H54 (cell line): ENCODE measurements around the gene MYO9A.
"Not testable (repeated sequence)": the region's sequence is repeated elsewhere in the genome, so short reads cannot be mapped to it uniquely, and the experiment has no call there.

ENCODE experiments used
- DNase-seq: peaks from one replicate; pipeline ENCODE4 v3.0.0; 2011; ENCODE audit warnings: low spot score, mixed read lengths; ENCODE audit not compliant: insufficient read length
- FAIRE-seq: peaks from 3 replicates; lab custom pipeline; 2011; peaks lifted over from hg19 to GRCh38; lab: Jason Lieb, UNC
- POLR2A ChIP-seq: IDR thresholded peaks from 2 replicates; pipeline ENCODE4 v1.6.1; 2011; ENCODE audit warnings: low read depth, mild to moderate bottlenecking, low read length

MYO9A gene

DNA sequence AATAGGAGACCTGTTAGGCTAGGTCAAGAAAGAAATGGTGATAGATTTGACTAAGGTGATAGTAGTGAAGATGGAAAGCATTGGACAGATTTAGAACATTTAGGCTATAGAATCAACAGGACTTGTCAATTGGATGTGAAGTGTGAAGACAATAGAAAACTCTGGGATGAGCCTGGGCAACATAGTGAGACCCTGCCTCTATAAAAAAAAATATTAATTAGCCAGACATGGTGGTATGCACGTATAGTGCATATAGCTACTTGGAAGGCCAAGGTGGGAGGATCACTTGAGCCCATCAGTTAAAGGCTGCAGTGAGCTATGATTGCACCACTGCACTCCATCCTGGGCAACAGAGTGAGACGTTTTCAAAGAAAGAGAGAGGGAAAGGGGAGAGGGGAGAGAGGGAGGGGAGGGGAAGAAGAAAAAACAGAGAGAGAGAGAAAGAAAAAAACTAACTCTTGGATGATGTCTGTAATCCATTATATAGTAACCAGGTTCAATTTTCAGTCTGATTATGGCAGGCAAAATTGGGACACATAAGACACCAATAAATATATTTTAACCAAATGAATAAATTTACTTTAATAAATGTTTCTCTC lies 9.9 kb upstream of the MYO9A start:
- FAIRE-seq (no peak), DNase-seq (no peak)
- TF ChIP-seq POLR2A, result no peak

GRCh38 chr15:72124218-72124617 lies 6.3 kb upstream of the MYO9A start:
- DNase-seq, result no peak
- TF ChIP-seq POLR2A, result no peak
- no peak for FAIRE-seq

DNA sequence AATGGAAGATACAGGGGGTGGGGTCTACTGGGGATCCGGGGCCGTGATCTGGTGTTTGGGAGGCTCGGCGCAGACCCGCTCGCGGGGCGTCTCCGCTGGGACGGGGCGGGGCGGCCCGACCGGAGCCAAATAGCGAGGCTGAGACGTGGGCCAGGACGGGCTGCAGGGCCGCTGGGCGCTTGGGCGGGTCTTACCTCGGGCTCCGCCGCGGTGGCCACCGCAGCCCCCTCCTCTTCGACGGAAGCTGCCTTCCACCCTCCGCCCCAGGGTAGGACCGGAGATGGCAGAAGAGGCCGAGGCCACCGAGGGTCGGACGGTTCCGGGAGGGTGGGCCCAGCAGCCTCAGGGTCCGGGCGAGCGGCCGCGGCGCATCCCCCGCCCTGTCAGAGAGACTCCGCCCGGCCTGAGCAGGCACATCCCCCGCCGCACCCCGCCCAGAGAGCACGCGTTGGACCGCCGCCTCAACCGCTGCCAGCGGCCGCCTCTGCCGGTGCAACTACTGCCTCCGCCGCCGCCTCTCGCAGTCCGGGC lies 399 bp downstream of the MYO9A start:
- peak; percentile 47 for DNase-seq
- FAIRE-seq, result no peak
- TF ChIP-seq POLR2A, result peak; percentile 63

DNA sequence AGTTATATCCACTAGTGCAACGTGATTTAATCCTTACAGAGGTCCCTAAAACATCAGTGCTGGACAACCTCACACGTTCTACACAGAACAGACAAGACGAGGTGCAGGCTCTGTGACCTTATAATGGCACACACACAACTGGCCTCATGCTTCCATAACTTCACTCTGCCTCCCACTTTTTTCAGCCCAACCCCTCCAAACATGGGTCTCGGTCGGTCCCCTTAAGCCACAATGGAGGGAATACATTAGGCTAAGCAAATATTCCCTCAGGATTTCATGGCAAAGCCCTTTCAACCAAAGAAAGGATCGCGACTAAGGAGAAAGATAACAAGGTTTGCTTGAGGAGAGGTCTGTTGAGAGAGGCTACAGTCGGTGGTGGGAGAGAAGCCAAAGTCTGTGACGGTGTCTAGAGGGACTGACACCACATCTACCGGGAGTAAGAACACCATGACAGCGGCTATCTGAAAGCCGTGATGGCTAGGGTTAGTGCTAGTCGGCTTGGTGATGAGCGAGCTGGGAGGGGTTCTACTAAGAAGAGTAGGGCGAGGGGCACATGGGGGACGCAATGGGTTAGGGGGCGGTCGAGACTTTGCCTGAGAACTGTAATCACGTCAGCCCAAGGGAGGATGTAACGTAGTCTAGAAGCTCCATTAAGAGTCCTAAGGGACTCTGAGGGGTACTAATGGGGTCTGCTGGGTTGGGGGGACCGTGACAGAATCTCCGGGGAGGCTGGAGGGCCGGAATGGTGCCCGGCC lies 1.0 kb downstream of the MYO9A start:
- DNase-seq, result no peak
- no peak for TF ChIP-seq POLR2A
- no peak for FAIRE-seq

DNA sequence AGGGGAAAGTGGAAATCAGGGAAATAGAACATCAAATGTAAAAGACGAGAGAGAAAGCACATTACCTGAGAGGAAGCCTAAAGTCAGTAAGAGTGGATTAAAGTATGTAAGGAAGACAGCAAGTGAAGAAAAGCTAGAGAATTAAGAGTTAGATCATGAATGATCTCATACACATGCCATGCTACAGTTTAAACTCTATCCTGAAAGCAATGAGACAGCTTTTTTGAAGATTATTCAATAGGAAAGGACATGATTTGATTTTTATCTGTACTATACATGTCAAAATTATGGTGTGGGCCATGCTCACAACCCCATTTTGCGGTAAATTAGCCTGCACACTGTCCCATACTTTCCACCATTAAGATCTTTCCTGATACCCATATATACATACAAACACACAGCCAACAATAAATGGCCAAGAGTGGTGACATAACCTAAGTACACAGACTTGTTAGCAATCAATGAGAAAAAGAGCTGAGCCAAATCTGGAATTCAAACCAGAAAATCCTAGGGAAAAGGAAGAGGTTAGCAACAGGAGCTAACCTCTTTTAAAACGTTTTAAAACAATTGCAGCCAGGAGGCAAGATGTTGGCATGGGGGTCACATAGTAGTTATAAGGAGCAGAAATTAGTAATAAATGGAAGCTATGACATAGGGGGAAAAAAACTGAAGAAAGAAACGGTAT lies 4.5 kb downstream of the MYO9A start:
- DNase-seq, result no peak
- no peak for FAIRE-seq
- TF ChIP-seq POLR2A, result no peak

- no peak for DNase-seq
- FAIRE-seq, result no peak
- TF ChIP-seq POLR2A, result no peak
Measured at GRCh38 chr15:72112805-72113204, 5.1 kb downstream of the MYO9A start.

DNA sequence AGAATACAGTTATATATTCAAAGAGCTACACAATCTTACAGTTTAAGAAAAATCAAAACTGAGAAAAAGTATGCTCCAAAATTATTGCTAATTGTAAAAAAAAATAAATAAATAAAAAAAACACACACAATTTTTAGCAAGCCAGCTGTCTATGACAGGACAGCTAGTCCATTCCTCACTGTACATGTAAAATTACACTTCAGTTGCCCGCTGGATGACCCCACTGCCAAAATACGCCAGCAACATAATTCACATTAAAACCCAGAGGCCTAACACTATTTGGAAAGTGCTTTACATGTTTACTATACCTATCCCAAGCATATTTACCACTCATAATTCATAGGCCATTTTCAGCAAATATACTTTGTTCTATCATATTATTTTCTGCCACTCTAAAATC lies 5.8 kb downstream of the MYO9A start:
- no peak for TF ChIP-seq POLR2A
- DNase-seq, result no peak
- FAIRE-seq, result no peak

- FAIRE-seq, result no peak
- no peak for TF ChIP-seq POLR2A
- DNase-seq, result no peak
Measured at GRCh38 chr15:72110355-72110754, 7.6 kb downstream of the MYO9A start.

DNA sequence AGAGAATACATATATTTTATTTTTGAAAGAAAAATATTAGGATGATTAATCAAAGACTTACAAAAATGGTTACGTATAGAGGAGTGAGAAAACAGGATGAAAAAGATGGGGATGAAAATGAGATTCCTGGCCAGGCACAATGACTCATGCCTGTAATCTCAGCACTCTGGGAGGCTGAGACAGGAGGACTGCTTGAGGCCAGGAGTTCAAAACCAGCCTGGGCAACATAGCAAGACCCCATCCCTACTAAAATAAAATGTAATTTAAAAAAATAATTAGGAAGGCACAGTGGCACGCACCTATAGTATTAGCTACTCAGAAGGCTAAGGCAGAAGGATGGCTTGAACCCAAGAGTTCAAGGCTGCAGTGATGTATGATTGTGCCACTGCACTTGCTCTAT lies 11.9 kb downstream of the MYO9A start:
- no peak for FAIRE-seq
- TF ChIP-seq POLR2A, result no peak

GRCh38 chr15:72105111-72105510 lies 12.8 kb downstream of the MYO9A start:
- no peak for TF ChIP-seq POLR2A
- DNase-seq (no peak), FAIRE-seq (no peak)

More for the DNA sequence above, 11.9 kb downstream of the MYO9A start:
- no peak for DNase-seq

DNA sequence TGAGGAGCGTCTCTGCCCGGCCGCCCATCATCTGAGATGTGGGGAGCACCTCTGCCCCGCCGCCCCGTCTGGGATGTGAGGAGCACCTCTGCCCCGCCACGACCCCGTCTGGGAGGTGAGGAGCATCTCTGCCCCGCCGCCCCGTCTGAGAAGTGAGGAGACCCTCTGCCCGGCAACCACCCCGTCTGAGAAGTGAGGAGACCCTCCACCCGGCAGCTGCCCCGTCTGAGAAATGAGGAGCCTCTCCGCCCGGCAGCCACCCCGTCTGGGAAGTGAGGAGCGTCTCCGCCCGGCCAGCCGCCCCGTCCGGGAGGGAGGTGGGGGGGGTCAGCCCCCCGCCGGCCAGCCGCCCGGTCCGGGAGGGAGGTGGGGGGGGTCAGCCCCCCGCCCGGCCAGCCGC lies 17.4 kb downstream of the MYO9A start:
- FAIRE-seq, DNase-seq: not testable (repeated sequence)

- TF ChIP-seq POLR2A, result no peak
- FAIRE-seq (no peak), DNase-seq (no peak)
Measured at GRCh38 chr15:72099155-72099554, 18.8 kb downstream of the MYO9A start.

- no peak for TF ChIP-seq POLR2A
- FAIRE-seq (no peak), DNase-seq (no peak)
Measured at GRCh38 chr15:72098040-72098439, 19.9 kb downstream of the MYO9A start.

DNA sequence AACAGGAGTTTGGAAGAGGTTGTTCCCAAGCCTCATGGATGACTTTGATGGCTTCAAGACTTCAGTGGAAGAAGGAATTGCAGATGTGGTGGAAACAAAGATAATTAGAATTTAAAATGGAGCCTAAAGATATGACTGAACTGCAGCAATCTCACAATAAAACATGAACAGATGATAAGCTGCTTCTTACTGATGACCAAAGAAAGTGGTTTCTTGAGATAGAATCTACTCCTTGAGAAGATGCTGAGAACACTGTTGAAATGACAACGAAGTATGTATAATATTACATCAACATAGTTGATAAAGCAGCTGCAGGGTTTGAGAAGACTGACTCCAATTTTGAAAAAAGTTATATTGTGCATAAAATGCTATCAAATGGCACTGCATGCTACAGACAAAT lies 21.2 kb downstream of the MYO9A start:
- DNase-seq (no peak), FAIRE-seq (no peak)
- no peak for TF ChIP-seq POLR2A
